GM19023 (cell line): ENCODE measurements around the gene SP100.
"Not testable (repeated sequence)": the region's sequence is repeated elsewhere in the genome, so short reads cannot be mapped to it uniquely, and the experiment has no call there.

ENCODE experiments used
- ATAC-seq: cut with Tn5 transposase; IDR thresholded peaks from one replicate; pipeline ENCODE4 v1.9.1; 2021; ENCODE audit warnings: mild to moderate bottlenecking, moderate library complexity; ENCODE audit not compliant: unreplicated experiment

SP100 gene

DNA sequence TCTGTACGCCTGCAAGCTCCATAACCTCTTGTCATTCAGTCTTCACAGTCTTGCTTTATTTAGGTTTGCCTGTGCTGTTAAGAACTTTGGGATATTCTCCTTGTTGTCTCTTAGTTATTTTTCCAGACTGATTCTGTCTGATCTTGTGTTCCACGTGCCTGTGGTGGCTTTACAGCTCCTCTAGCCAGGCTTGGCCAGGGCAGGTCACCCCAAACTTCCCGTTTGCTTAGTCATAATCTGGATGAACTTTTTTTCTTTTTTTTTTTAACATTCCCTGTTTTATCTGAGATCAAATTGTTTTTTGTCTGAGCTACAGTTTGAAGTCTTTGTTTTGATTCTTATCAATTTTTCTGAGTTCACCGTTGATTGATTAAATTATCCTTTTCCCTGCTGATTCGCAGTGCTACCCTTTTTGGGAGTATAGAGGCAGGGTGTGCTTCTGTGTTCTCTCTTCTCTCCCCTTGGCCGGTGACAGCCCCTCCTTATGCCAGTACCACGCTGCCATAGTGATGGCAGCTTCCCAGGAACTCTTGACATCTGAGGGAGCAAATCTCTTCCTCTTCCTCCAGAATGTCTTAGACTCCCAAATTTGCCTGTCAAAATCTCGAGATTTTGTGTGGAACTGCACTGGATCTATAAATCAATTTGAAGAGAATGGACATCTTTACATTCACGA lies 2.5 kb downstream of the SP100 start:
- no peak for ATAC-seq

DNA sequence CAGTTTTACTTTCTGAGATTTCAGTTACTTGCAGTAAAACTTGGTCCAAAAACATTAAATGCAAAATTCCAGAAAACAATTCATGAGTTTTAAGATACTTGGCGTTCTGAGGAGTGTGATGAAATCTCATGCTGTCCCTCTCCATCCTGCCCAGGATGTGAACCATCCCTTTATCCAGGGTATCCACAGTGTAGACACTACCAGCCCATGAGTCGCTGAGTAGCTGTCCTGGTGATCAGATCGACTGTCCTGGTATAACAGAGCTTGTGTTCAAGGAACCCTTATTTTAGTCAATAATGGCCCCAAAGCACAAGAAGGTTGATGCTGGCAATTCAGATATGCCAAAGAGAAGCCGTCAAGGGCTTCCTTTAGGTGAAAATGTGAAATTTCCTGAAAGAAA lies 3.2 kb downstream of the SP100 start:
- ATAC-seq: no peak

- ATAC-seq: no peak
Measured at GRCh38 chr2:230422149-230422548, 6.1 kb downstream of the SP100 start.

DNA sequence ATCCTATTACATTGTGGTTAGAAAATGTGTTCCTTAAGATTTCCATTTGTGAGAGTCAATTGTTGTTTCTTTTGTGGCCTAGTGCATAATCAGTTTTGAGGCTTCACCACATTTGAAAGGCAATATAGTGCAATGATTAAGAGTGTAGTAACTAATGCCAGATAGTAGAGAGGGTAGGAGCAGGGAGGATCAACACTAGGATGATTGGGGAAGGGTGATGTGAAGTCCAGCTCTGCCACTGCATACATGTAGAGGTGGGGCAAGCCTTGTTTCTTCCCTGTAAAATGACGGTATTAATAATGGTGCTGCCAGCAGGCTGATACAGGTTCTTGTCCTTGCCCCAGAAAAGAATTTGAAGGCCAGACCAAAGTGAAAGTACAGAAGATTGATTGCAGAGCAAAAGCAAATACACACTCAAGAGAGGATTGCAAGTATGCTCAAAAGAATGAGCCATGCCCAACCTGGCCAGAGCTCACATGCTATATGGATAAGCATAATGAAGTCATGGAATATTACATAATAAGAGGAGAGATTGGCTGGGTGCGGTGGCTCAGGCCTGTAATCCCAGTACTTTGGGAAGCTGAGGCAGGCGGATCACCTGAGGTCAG lies 8.0 kb downstream of the SP100 start:
- ATAC-seq: no peak

GRCh38 chr2:230425377-230425776 lies 9.4 kb downstream of the SP100 start:
- no peak for ATAC-seq

DNA sequence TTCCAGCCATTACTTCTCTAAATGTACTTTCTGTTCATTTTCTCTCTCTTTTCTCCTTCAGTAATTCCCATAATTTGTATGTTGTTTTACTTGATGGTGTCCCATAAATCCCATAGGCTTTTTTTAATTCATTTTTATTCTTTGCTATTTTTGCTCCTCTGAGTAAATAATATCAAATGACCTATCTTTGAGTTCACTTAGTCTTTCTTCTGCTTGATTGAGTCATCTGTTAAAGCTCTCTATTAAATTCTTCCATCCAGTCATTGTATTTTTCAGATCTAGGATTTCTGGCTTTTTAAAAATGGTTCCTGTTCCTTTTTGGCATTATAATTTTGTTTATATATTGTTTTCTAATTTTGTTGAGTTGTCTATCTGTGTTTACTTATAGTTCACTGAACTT lies 13.5 kb downstream of the SP100 start:
- ATAC-seq: no peak

DNA sequence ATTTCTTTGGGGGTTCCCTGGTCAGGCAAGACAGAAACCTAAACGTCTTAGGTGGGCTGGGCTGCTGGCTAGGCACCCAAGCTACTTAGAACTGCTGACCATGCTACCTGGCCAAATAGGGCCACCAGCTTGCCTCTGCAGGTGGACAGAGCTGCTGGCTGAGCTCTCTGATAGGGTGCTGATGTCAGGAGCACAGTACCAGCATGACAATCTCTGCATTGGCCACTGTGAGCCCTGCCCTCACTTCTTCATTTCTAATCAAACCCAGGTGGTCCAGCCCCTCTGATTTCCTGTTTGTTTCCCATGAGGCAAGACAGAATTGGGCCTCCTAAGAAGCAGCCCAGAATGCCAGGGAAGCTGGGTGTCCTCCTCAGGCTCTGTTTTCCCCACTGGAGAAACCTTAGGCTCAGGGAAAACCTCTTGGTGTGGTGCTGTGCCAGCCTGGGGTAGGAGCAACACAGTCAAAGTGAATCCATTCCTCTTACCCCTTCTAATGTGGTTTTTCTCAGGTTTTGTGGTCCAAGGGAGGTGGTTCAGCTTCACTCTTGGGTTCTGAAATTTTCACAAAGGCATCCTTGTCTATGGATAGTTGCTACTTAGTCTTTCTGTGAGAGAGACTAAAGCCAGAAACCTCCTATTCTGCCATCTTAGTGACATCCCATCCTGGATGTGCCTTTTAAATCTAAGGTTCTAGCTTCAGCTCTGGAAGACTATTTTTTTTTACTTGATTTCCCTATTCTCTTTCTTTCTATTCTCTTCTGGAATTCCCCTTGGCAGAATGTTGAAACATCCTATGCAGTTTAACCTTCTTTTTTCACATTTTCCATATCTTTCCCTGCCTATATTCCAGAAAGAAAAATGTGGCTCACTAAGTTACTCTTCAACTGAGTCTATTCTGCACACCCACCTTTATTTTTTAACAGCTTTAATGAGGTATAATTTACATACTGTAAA lies 15.2 kb downstream of the SP100 start:
- ATAC-seq: no peak

GRCh38 chr2:230434677-230435324 lies 18.8 kb downstream of the SP100 start:
- no peak for ATAC-seq

GRCh38 chr2:230435431-230435830 lies 19.4 kb downstream of the SP100 start:
- ATAC-seq: no peak

DNA sequence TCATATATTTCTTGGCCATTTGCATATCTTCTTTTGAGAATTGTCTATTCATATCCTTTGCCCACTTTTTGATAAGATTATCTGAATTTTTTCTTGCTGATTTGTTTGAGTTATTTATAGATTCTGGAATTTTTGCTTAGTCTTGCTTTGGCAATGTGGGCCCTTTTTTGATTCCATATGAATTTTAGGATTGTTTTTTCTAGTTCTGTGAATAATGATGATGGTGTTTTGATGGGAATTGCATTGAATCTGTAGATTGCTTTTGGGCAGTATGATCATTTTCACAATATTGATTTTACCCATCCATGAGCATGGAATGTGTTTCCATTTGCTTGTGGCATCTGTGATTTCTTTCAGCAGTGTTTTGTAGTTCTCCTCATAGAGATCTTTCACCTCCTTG lies 23.1 kb downstream of the SP100 start:
- not testable (repeated sequence) for ATAC-seq

DNA sequence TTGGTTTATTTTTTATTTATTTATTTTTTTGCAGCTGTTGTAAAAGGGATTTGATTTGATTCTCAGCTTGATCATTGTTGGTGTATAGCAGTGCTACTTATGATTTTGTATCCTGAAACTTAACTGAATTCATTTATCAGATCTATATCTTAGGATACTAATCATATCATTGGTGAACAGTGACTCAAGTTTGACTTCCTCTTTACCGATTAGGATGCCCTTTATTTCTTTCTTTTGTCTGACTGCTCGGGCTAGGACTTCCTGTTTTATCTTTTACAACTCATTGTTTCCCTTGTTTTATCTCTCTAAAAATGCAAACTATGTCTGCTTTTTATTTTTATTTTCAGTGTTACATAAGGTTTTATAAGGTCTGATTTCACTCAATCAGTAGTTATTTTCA lies 23.6 kb downstream of the SP100 start:
- ATAC-seq: no peak

DNA sequence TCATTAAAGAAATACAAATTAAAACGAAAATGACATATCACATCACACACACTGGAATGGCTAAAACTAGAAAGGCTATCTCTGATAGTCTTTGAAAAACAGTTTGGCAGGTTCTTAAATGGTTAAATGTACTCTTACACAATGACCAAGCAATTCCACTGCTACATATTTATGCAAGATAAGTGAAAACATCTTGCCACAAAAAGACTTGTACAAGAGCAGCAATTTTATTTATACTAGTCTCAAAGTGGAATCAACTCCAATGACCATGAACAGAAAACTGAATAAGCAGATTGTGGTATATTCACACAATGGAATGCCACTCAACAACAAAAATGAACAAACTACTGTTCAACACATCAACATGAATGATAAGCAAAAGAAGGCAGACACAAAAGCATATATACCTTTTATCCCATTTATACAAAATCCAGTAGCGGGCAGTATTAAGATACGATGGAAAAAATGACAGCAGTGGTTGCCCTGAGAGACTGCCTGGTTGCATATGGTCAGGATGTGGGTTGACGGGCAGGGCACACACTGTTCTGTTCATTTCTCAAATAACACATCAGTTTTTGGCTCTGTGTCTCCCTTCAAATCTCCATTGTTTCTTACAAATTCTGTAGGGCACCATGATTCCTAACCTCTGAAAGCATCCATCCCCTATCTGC lies 25.4 kb downstream of the SP100 start:
- ATAC-seq: peak; percentile 69

DNA sequence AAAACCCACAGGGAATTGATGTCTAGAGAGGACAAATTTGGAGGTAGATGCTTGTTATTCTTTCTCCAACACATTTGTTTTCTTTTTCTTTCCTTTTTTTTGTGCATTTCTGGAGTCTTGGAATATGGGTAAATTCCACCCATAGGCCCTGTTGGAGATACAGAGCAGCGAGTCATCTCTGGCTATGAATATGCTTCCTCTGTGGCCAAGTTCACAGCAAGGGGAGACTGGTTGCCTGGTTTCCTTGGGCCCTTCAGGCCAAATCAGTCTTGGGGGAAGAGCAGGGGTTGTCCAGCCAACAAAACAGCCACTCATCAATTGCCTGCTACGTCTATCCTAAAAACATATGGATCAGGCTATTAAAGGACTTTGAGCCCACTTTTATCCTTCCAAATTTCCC lies 27.5 kb downstream of the SP100 start:
- ATAC-seq: no peak

DNA sequence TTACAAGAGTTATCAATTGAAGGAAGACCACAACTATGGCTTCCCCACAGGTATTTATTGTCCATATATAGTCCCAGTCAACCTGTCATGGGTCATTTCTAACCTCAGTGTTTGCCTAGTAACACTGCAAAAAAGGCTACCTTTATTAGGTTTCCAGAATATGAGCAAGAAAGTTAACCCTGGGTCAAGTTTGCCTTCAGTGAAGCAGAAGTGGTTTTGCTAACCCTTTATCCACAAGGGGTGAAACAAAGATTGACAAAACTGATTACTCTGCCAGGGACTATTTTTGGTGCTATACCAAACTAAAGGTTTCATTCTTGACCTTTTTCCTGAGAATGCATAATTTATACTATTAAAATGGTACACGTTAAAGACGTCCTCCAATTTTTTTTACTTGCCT lies 28.8 kb downstream of the SP100 start:
- no peak for ATAC-seq

DNA sequence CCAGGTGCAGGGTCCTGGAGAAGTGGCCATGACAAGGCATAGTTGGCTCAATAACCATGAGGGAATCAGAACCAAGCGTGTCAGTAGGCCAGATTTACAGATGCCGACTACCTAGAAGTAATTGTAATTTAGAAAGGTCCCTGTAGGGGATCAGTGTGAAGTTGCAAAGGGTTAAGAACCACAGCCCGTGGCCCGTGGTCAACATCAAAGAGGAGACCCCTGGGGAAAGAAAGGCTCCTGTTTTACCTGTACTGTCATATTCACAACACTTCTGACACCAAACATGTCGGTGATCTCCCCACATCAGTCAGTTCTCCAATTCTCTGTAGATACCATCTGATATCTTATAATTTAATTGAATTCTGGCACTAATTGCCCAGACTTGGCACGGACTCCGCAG lies 31.0 kb downstream of the SP100 start:
- no peak for ATAC-seq

DNA sequence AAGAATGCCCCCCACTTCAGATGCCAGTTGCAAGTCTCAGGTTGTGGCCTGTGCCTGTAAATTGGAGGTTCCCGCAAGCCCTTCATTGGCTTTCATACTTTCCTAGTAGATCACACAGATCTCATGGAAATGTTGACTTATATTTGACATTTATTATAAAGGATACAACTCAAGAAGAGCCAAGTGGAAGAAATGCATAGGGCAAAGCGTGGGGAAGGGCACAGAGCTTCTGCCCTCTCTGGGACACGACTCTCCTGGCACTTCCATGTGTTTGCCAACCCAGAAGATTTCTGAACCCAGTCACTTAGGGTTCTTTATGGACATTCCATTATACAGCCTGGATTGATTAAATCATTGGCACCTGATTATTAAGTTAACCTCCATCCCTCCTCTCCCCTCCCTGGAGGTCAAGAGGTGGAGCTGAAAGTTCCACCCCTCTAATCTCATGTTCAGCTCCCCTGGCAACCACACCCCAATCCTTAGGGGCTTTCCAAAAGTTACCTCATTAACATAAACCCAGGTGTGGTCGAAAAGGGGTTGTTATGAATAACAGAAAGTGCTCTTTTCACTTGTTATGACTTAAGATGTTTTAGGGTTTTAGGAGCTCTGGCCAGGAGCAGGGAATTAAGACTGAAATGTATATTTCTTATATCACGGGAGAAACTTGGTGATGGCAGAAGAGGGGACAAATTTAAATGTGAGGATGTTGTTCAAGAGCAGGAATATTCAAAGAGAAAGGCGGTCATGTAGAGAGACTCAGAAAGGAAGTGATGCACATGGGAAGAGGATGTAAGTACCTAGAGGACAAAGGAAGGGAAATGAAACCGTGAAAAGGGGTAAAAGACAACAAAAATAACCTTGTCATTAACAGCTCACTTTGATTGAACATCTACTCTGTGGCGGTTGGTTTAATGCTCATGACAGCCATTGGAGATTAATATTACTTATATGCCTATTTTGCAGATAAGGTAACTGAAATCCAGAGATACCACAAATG lies 31.8 kb downstream of the SP100 start:
- peak; percentile 78 for ATAC-seq

DNA sequence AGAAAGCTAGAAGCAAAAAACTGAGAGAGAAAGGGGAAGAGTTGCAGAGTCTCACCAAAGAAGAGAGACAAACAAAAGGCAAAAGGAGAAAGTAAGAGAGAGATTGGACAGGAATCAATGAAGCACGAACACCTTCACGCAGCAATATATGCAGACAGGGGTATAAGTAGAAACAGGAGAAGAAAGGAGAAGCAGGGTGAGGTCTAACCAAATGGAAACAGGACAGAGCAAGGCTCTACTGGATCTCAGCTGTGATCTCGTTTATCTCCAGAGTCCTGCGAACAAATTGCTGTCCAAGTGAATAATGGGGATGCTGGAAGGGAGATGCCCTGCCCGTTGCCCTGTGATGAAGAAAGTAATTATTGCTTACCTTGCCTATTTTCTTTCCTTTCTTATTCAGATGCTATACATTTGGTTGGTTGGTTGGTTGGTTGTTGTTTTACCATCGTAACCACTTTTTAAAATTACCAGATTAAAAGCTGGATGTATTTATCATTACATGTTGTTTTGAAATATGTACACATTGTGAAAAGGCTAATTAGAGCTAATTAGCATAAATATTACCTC lies 34.0 kb downstream of the SP100 start:
- no peak for ATAC-seq

GRCh38 chr2:230453006-230453405 lies 37.0 kb downstream of the SP100 start:
- no peak for ATAC-seq

DNA sequence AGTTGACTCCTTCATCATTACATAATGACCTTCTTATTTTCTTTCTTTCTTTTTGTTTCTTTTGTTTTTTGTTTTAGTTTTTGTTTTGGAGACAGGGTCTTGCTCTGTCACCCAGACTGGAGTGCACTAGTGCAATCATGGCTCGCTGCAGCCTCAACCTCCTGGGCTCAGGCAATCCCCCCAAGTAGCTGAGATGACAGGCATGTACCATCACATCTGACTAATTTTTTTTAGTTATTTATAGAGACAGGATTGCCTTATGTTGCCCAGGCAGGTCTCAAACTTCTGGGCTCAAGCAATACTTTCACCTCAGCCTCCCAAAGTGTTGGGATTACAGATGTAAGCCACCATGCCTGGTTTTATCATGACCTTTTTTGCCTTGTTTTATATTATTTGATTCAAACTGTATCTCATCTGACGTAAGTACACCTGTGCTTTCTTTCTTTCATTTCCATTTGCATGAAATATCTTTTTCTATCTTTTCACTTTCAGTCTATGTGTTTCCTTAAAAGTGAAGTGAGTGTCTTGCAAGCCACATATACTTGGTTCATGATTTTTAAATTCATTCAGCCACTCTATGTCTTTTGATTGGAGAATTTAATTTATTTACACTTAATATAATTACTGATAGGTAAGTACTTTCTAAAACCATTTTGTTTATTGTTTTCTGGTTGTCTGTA lies 39.1 kb downstream of the SP100 start:
- ATAC-seq: no peak
